HG03378 (cell line): ENCODE results near the gene METTL15.
"Not testable (repeated sequence)": the region's sequence is repeated elsewhere in the genome, so short reads cannot be mapped to it uniquely, and the experiment has no call there.

Experiments
- ATAC-seq: cut with Tn5 transposase; IDR thresholded peaks from one replicate; pipeline ENCODE4 v1.9.1; 2021; ENCODE audit warnings: mild to moderate bottlenecking, moderate library complexity; ENCODE audit not compliant: unreplicated experiment

Gene METTL15

GRCh38 chr11:28274216-28274615, 166.0 kb downstream of the METTL15 start:
- ATAC-seq, result no peak

DNA sequence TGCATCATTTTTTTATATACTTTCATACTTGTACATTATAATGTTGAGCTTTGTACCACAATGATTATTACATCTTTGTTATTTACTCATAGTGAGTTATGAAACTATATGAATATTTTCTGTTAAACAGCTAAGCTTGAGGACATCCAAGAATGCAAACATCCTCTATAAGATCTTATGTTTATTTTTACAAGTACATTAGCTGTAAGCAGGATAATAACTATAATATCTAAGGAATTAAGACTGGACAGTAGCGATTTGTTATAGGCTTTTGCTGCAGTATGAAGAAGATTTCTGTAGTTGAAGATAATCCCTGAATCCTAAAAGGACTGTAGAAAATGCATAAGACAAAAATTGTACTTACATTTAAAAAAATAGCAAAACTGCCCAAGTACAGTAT, 176.0 kb downstream of the METTL15 start:
- ATAC-seq, result no peak

GRCh38 chr11:28289444-28289843, 181.3 kb downstream of the METTL15 start:
- no peak for ATAC-seq

DNA sequence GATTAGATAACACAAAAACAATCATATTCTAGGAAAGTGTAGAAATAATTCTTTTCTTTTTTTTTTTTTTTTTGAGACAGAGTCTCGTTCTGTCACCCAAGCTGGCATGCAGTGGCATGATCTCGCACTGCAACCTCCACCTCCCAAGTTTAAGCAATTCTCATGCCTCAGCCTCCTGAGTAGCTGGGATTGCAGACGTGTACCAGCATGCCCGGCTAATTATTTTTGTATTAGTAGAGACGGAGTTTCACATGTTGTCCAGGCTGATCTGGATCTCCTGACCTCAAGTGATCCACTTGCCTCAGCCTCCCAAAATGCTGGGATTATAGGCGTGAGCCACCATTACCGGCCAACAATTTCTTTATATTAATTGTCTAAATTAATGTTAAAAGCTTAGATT, 182.8 kb downstream of the METTL15 start:
- not testable (repeated sequence) for ATAC-seq

GRCh38 chr11:28296426-28296825, 188.2 kb downstream of the METTL15 start:
- peak; percentile 98 for ATAC-seq

GRCh38 chr11:28298209-28298608, 190.0 kb downstream of the METTL15 start:
- ATAC-seq, result no peak

- no peak for ATAC-seq
Measured at GRCh38 chr11:28303477-28304191, 195.4 kb downstream of the METTL15 start.

DNA sequence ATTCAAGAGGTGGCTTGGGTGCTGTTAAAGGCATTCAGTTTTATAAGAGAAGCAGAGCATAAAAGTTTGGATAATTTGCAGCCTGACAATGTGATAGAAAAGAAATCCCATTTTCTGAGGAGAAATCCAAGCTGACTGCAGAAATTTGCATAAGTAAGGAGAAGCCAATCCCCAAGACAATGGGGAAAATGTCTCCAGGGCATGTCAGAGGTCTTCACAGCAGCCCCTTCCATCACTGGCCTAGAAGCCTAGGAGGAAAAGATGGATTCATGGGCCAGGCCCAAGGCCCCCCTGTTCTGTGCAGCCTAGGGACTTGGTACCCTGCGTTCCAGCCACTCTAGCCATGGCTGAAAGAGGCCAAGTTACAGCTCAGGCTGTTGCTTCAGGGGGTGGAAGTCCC, 207.3 kb downstream of the METTL15 start:
- ATAC-seq, result no peak

- ATAC-seq, result no peak
Measured at GRCh38 chr11:28318871-28319270, 210.7 kb downstream of the METTL15 start.

DNA sequence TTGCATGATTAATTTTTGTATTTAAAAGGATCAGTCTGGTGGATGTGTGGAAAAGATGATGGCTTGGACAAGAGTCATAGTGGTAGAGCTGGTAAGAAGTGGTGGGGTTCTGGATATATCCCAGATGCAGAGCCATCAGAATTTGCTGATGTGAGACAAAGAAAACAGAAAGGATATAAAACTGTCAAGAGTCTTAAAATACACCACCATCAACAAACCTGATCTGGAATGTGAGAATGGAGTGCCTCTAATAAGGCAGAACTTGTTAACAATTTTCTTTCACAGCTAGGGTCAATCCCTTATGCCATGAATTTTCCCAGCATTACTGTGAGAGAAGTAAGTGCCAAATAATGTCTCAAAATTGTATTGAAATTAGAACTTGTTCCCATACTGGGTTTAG, 215.4 kb downstream of the METTL15 start:
- no peak for ATAC-seq

GRCh38 chr11:28332393-28332792, 224.2 kb downstream of the METTL15 start:
- ATAC-seq, result peak; percentile 81

GRCh38 chr11:28337701-28338100, 229.5 kb downstream of the METTL15 start:
- no peak for ATAC-seq

- no peak for ATAC-seq
Measured at GRCh38 chr11:28338371-28338770, 230.2 kb downstream of the METTL15 start.

GRCh38 chr11:28339488-28339887, 231.3 kb downstream of the METTL15 start:
- ATAC-seq, result no peak

- ATAC-seq, result no peak
Measured at GRCh38 chr11:28342716-28343115, 234.5 kb downstream of the METTL15 start.

GRCh38 chr11:28343304-28344233, 235.4 kb downstream of the METTL15 start:
- ATAC-seq, result no peak

DNA sequence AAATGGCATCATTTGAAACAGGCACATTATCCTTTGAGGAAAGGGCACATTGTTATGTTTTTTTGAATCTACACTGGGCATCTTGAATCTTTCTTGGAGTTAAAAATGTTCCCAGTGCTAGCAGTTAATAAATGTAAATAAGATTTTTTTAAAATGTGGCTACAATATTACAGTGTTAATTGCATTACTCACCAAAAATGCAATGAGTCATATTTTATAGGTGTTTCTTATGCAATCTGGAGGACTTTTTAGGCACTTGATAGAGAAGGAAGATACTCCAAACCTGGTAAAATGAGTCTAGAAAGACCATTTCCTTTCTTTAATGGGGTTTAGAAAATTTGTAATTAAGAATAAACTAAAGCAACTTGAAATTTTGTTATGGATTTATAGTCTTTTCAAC, 238.0 kb downstream of the METTL15 start:
- ATAC-seq, result no peak

DNA sequence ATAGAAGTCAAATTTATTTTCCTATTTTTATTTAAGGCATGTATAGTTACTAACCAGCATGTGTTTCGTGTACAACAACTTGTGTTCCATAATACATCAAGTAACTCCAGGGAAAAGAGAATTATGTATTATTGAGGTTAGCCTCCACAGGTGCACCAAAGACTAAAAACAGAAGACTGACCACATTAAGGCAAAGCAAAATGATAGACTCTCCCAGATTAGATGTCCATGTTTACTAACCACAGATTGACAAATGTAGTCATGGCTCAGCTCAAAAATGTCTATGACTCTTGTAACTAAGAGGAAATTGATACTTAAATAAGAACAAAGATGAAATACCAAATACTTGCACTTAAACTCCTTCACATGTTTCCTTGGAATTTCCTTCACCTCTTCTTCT, 238.5 kb downstream of the METTL15 start:
- ATAC-seq, result no peak

GRCh38 chr11:28347371-28347770, 239.2 kb downstream of the METTL15 start:
- ATAC-seq, result no peak

DNA sequence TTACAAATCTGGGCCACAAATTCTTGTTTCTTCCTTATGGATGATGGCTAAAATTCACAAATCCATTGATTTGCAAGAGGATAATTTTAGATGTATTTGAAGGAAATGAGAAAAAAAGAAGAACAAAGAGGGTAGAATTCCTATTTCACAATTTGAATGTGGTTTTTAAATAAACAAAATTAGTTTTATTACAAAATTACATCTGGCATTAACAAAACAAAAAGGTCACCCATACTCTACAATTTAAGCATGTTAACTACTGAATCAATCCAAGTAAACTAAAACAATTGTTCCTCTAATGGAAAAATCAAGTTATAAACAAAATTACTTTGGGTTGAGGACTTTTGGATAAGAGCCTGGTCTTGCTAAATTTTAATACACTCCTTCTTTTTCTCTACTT, 242.0 kb downstream of the METTL15 start:
- no peak for ATAC-seq

DNA sequence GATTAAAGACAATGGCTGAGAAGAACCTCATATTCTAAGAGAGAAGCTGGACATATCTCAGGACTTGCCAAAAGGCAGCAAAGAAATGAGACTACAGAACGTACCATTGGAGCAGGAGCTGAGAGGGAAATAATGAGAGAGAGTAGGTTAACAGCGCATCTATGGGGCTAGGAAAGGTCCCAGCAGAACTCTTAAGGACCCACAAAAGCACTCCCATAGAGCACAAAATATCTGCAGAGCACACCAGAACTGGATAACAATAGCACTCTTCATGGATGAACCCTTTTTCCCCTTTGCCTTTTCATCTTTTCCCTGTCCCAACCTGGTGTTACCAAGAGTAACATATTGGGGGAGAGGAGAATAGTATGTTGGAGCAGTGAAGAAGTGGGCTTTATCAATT, 245.8 kb downstream of the METTL15 start:
- ATAC-seq, result no peak
